ENCODE measurements around the gene FAF1. TPM values are rescaled to one million over a fixed set of nuclear protein-coding genes. Genes with fewer than 3 reads are reported as not detected.
"Not testable (repeated sequence)": the region's sequence is repeated elsewhere in the genome, so short reads cannot be mapped to it uniquely, and the experiment has no call there.

FAF1 gene
- total RNA-seq, 1 experiment from 2014 or later: 109 TPM

GRCh38 chr1:50894340-50894739 is 65.7 kb downstream of the FAF1 start:
- Histone ChIP-seq H3K27ac (ENCODE audit: low read depth, low read length, poor library complexity, severe bottlenecking) (no peak overlapping the region), H3K4me3 (ENCODE audit: low read depth, low read length, poor library complexity, severe bottlenecking) (no peak overlapping the region), H3K9me3 (ENCODE audit: low read depth, low read length, poor library complexity, severe bottlenecking) (peaks cover 4% of the 10 kb centered on the region), H3K36me3 (ENCODE audit: insufficient read depth, low read length, poor library complexity, severe bottlenecking) (no peaks in the 10 kb centered on the region), H3K27me3 (replicated peaks; ENCODE audit: insufficient read depth, low read depth, low read length, poor library complexity) (no peaks in the 10 kb centered on the region), H3K4me1 (ENCODE audit: insufficient read depth, low read length, poor library complexity, severe bottlenecking) (no peaks in the 10 kb centered on the region)
- CTCF ChIA-PET: no interaction called here
- no peak for DNase-seq (ENCODE audit: low spot score)
- no peak for TF ChIP-seq EZH2 (IDR thresholded peaks at IDR 0.05; ENCODE audit: borderline replicate concordance, low read depth, low read length, poor library complexity, severe bottlenecking)
- TF ChIP-seq, protein P1, sequence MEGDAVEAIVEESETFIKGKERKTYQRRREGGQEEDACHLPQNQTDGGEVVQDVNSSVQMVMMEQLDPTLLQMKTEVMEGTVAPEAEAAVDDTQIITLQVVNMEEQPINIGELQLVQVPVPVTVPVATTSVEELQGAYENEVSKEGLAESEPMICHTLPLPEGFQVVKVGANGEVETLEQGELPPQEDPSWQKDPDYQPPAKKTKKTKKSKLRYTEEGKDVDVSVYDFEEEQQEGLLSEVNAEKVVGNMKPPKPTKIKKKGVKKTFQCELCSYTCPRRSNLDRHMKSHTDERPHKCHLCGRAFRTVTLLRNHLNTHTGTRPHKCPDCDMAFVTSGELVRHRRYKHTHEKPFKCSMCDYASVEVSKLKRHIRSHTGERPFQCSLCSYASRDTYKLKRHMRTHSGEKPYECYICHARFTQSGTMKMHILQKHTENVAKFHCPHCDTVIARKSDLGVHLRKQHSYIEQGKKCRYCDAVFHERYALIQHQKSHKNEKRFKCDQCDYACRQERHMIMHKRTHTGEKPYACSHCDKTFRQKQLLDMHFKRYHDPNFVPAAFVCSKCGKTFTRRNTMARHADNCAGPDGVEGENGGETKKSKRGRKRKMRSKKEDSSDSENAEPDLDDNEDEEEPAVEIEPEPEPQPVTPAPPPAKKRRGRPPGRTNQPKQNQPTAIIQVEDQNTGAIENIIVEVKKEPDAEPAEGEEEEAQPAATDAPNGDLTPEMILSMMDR (conservative IDR thresholded peaks at IDR 0.05; ENCODE audit: low read depth, low read length): no peak
- intact Hi-C loops (cut with micrococcal nuclease; ENCODE audit: unreplicated experiment): no loop called here
- BruUV-seq (replicated peaks): no TSS peak
- POLR2A ChIA-PET (ENCODE audit: low non-redundant PET): no interaction called here

DNA sequence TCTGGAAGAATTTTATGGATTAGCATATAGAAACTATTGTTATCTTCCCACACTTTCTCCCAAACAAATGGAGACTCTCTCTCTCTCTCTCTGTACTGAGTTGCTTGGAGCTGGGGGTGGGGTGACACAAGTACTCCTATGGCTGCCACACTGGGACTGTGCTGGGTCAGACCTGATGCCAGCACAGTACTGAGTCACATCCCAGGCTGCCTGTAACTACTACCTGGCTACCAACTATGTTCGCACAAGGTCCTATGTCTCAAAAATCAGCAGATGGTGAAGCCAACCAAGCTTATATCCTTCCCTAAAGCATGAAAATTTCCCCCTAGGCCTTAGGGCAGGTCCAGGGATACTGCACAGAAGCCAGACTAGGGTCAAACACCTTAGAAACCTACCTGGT is 66.6 kb downstream of the FAF1 start:
- H3K27me3 ChIP-seq (replicated peaks; ENCODE audit: insufficient read depth, low read depth, low read length, poor library complexity): no peaks in the 10 kb centered on the region
- peaks cover 4% of the 10 kb centered on the region for H3K9me3 ChIP-seq (ENCODE audit: low read depth, low read length, poor library complexity, severe bottlenecking)
- intact Hi-C loops (cut with micrococcal nuclease; ENCODE audit: unreplicated experiment): no loop called here
- BruUV-seq (replicated peaks): no TSS peak
- no peak overlapping the region for H3K27ac ChIP-seq (ENCODE audit: low read depth, low read length, poor library complexity, severe bottlenecking)
- no peak for DNase-seq (ENCODE audit: low spot score)
- TF ChIP-seq EZH2 (IDR thresholded peaks at IDR 0.05; ENCODE audit: borderline replicate concordance, low read depth, low read length, poor library complexity, severe bottlenecking): no peak
- TF ChIP-seq, protein P1 (conservative IDR thresholded peaks at IDR 0.05; ENCODE audit: low read depth, low read length): no peak
- ChIA-PET CTCF (no interaction called here), POLR2A (ENCODE audit: low non-redundant PET) (interaction anchor here (0.6 kb wide), 1 partner anchor 26 kb away, joined by 3 read pairs; no protein-coding TSS in a partner anchor)
- H3K36me3 ChIP-seq (ENCODE audit: insufficient read depth, low read length, poor library complexity, severe bottlenecking): no peaks in the 10 kb centered on the region
- H3K4me3 ChIP-seq (ENCODE audit: low read depth, low read length, poor library complexity, severe bottlenecking): no peak overlapping the region
- no peaks in the 10 kb centered on the region for H3K4me1 ChIP-seq (ENCODE audit: insufficient read depth, low read length, poor library complexity, severe bottlenecking)

GRCh38 chr1:50887555-50887954 is 72.5 kb downstream of the FAF1 start:
- H3K36me3 ChIP-seq (ENCODE audit: insufficient read depth, low read length, poor library complexity, severe bottlenecking); intact Hi-C loops (cut with micrococcal nuclease; ENCODE audit: unreplicated experiment); H3K27ac ChIP-seq (ENCODE audit: low read depth, low read length, poor library complexity, severe bottlenecking); H3K27me3 ChIP-seq (replicated peaks; ENCODE audit: insufficient read depth, low read depth, low read length, poor library complexity); CTCF ChIA-PET; POLR2A ChIA-PET (ENCODE audit: low non-redundant PET); DNase-seq (ENCODE audit: low spot score); H3K4me1 ChIP-seq (ENCODE audit: insufficient read depth, low read length, poor library complexity, severe bottlenecking); H3K4me3 ChIP-seq (ENCODE audit: low read depth, low read length, poor library complexity, severe bottlenecking); BruUV-seq (replicated peaks); H3K9me3 ChIP-seq (ENCODE audit: low read depth, low read length, poor library complexity, severe bottlenecking): not testable (repeated sequence)

DNA sequence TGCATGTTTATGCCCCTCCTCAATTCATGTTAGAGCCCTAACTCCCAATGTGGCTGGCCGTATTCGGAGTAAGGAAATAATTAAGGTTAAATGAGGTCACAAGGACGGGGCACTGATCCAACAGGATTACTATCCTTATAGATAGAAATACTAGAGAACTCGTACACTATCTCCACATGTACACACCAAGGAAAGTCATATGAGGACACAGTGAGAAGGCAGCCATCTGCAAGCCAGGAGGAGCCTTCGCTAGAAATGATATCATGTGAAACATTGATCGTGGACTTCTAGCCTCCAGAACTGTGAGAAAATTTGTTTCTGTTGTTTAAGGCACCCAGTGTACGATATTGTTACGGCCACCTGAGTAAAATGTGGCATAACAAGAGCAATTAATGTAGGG is 79.7 kb downstream of the FAF1 start:
- intact Hi-C loops (cut with micrococcal nuclease; ENCODE audit: unreplicated experiment): no loop called here
- peaks cover 5% of the 10 kb centered on the region for H3K4me1 ChIP-seq (ENCODE audit: insufficient read depth, low read length, poor library complexity, severe bottlenecking)
- TF ChIP-seq, protein P1 (conservative IDR thresholded peaks at IDR 0.05; ENCODE audit: low read depth, low read length): no peak
- TF ChIP-seq EZH2 (IDR thresholded peaks at IDR 0.05; ENCODE audit: borderline replicate concordance, low read depth, low read length, poor library complexity, severe bottlenecking): no peak
- ChIA-PET POLR2A (ENCODE audit: low non-redundant PET) (no interaction called here), CTCF (no interaction called here)
- no peaks in the 10 kb centered on the region for H3K9me3 ChIP-seq (ENCODE audit: low read depth, low read length, poor library complexity, severe bottlenecking)
- no peaks in the 10 kb centered on the region for H3K36me3 ChIP-seq (ENCODE audit: insufficient read depth, low read length, poor library complexity, severe bottlenecking)
- BruUV-seq (replicated peaks): no TSS peak
- H3K27me3 ChIP-seq (replicated peaks; ENCODE audit: insufficient read depth, low read depth, low read length, poor library complexity): no peaks in the 10 kb centered on the region
- DNase-seq (ENCODE audit: low spot score): no peak
- no peak overlapping the region for H3K4me3 ChIP-seq (ENCODE audit: low read depth, low read length, poor library complexity, severe bottlenecking)
- no peak overlapping the region for H3K27ac ChIP-seq (ENCODE audit: low read depth, low read length, poor library complexity, severe bottlenecking)
